K562 (cell line): ENCODE data around the gene TCF3. TPM values are rescaled to one million over a fixed set of nuclear protein-coding genes. Genes with fewer than 3 reads are reported as not detected.

Experiments
- BHLHE40 ChIP-seq: IDR thresholded peaks from 2 replicates; pipeline ENCODE4 v1.6.1; 2011; ENCODE audit warnings: low read length, improper control_type of control experiment
- CBX8 ChIP-seq: fragments of 200-600 bp; sonication (generic); IDR thresholded peaks from 2 replicates; pipeline ENCODE4 v1.6.1; 2012; ENCODE audit warnings: borderline replicate concordance, mixed run types, low read depth, mild to moderate bottlenecking, moderate library complexity, mixed read lengths, low read length, control low read depth, inconsistent platforms; ENCODE audit not compliant: poor library complexity, severe bottlenecking; ENCODE audit errors: extremely low read depth
- CREBBP ChIP-seq: IDR thresholded peaks from one replicate; pipeline ENCODE4 v1.6.1; 2012; ENCODE audit warnings: low read depth, mild to moderate bottlenecking, control low read depth, inconsistent platforms, low read length
- GATAD2A ChIP-seq: fragments of 450-650 bp; IDR thresholded peaks from 2 replicates; pipeline ENCODE4 v1.6.1; 2017
- KAT7 ChIP-seq: sonication (generic); formaldehyde crosslinking; IDR thresholded peaks from 2 replicates; pipeline ENCODE4 v1.8.0; 2022; ENCODE audit warnings: missing genetic modification reagents, mild to moderate bottlenecking, borderline replicate concordance
- ZNF143 ChIP-seq: sonication (generic); formaldehyde crosslinking; IDR thresholded peaks from 2 replicates; pipeline ENCODE4 v1.9.0; 2022; ENCODE audit warnings: mild to moderate bottlenecking, missing genetic modification reagents
- polyA plus RNA-seq, 8 experiments: library from polyadenylated mRNA; depleted of rRNA in 4 of 8; stranded (reverse) in 5 of 8; unstranded in 3 of 8; fragments of >200 nt; fragmentation: Nextera tagmentation in 2 of 8; fragmentation: Illumina TruSeq in 1 of 8; extraction: Ambion mirVana in 2 of 8; extraction: Trizol in 1 of 8; gene quantifications; 2 replicates each; pipeline versions ENCODE4 v1.2.1 to v1.2.3, GENCODE V29; 2011 to 2014; ENCODE audit warnings: inconsistent platforms in 1 of 8, missing spikeins in 1 of 8
- total RNA-seq, 7 experiments: library from RNA; depleted of rRNA in 6 of 7; stranded (reverse); fragments of >200 nt in 6 of 7; fragmentation: Illumina TruSeq in 2 of 7; extraction: Trizol in 2 of 7; gene quantifications; 2 replicates each; pipeline versions ENCODE4 v1.2.1 to v1.2.3, GENCODE V29; 2011 to 2021; ENCODE audit warnings: low replicate concordance in 1 of 7
- TF ChIP-seq, protein P1 (sequence below), 2 experiments: fragments of 450-650 bp; formaldehyde crosslinking in 1 of 2; IDR thresholded peaks; 2 replicates each; pipeline versions ENCODE4 v1.4.0 to v1.6.1; 2014 to 2020; ENCODE audit warnings: mild to moderate bottlenecking in 2 of 2, borderline replicate concordance in 1 of 2, low read depth in 1 of 2
- TF ChIP-seq, protein P2 (sequence below): sonication (generic); formaldehyde crosslinking; IDR thresholded peaks from 2 replicates; pipeline ENCODE4 v1.4.0; 2020; ENCODE audit warnings: mild to moderate bottlenecking, missing genetic modification reagents
- TF ChIP-seq, protein P3 (sequence below): sonication (generic); formaldehyde crosslinking; IDR thresholded peaks from 2 replicates; pipeline ENCODE4 v1.8.0; 2022; ENCODE audit warnings: mild to moderate bottlenecking, missing genetic modification reagents, borderline replicate concordance
- TF ChIP-seq, protein P4 (sequence below): fragments of 450-650 bp; IDR thresholded peaks from 2 replicates; pipeline ENCODE4 v1.6.1; 2016; ENCODE audit warnings: borderline replicate concordance

TCF3 gene
- total and polyA plus RNA-seq, 9 of the 15 experiments (the other 6 are each of a cell fraction or from before 2014, with no cell fraction given): 5.6 to 259 (median 84.0) TPM

DNA sequence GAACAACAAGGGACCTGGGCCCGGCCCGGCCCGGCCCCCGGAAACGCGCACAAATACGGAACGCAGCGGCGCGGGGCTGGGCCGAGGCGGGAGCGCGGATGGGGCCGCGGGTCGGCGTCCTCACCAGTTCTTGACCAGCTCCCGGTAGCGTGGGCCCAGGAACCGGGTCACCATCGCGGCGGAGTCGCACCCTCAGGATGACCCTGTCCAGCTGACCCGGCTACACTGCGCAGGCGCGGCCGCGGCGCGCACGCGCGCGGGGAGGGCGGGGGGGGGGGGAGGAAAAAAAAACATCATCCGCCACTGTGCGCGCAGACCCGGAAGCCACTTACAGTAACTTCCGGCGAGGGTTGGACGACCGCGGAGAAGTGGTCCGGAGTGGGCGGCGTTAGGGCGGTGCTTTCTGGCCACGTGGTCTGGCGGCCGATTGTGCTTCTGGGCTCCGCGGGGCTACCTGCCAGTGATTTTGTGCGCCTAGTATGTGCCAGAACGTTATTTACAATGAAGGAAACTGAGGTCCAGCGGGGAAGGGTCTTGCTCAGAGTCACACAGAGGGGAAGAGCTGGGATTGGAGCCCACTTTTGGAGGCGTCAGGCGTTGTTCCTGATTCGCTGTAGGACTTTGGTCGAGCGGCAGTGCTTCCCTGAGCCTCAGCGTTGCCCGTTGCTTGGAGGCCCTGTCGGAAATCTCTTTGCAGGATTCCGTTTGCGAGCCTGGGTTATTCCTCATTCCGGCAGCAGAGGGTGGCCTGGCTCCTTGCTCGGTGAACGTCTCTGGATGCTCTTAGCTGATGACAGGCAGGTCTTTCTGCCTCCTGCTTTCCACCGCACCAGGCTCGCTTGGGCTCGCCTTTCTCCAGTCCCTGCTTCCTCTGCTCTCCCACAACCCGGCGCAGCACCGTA lies 46.9 kb downstream of the TCF3 start, which contains the start of gene UQCR11 (continued):
- TF ChIP-seq, protein P1, sequence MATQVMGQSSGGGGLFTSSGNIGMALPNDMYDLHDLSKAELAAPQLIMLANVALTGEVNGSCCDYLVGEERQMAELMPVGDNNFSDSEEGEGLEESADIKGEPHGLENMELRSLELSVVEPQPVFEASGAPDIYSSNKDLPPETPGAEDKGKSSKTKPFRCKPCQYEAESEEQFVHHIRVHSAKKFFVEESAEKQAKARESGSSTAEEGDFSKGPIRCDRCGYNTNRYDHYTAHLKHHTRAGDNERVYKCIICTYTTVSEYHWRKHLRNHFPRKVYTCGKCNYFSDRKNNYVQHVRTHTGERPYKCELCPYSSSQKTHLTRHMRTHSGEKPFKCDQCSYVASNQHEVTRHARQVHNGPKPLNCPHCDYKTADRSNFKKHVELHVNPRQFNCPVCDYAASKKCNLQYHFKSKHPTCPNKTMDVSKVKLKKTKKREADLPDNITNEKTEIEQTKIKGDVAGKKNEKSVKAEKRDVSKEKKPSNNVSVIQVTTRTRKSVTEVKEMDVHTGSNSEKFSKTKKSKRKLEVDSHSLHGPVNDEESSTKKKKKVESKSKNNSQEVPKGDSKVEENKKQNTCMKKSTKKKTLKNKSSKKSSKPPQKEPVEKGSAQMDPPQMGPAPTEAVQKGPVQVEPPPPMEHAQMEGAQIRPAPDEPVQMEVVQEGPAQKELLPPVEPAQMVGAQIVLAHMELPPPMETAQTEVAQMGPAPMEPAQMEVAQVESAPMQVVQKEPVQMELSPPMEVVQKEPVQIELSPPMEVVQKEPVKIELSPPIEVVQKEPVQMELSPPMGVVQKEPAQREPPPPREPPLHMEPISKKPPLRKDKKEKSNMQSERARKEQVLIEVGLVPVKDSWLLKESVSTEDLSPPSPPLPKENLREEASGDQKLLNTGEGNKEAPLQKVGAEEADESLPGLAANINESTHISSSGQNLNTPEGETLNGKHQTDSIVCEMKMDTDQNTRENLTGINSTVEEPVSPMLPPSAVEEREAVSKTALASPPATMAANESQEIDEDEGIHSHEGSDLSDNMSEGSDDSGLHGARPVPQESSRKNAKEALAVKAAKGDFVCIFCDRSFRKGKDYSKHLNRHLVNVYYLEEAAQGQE (IDR thresholded peaks at IDR 0.05; ENCODE audit: borderline replicate concordance): peak; percentile 54
- TF ChIP-seq, protein P1 (CRISPR knock-in tag; IDR thresholded peaks at IDR 0.05; ENCODE audit: low read depth): 0 out of 2 replicates have a peak, but pooled peaks have one; percentile 57
- TF ChIP-seq, protein P2, sequence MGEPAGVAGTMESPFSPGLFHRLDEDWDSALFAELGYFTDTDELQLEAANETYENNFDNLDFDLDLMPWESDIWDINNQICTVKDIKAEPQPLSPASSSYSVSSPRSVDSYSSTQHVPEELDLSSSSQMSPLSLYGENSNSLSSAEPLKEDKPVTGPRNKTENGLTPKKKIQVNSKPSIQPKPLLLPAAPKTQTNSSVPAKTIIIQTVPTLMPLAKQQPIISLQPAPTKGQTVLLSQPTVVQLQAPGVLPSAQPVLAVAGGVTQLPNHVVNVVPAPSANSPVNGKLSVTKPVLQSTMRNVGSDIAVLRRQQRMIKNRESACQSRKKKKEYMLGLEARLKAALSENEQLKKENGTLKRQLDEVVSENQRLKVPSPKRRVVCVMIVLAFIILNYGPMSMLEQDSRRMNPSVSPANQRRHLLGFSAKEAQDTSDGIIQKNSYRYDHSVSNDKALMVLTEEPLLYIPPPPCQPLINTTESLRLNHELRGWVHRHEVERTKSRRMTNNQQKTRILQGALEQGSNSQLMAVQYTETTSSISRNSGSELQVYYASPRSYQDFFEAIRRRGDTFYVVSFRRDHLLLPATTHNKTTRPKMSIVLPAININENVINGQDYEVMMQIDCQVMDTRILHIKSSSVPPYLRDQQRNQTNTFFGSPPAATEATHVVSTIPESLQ (CRISPR knock-in tag): no peak
- peak; percentile 18; the same call in 1 of the 2 replicates for TF ChIP-seq BHLHE40
- TF ChIP-seq, protein P3, sequence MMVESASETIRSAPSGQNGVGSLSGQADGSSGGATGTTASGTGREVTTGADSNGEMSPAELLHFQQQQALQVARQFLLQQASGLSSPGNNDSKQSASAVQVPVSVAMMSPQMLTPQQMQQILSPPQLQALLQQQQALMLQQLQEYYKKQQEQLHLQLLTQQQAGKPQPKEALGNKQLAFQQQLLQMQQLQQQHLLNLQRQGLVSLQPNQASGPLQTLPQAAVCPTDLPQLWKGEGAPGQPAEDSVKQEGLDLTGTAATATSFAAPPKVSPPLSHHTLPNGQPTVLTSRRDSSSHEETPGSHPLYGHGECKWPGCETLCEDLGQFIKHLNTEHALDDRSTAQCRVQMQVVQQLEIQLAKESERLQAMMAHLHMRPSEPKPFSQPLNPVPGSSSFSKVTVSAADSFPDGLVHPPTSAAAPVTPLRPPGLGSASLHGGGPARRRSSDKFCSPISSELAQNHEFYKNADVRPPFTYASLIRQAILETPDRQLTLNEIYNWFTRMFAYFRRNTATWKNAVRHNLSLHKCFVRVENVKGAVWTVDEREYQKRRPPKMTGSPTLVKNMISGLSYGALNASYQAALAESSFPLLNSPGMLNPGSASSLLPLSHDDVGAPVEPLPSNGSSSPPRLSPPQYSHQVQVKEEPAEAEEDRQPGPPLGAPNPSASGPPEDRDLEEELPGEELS (CRISPR knock-in tag): no peak; the same call in 1 of the 2 replicates
- TF ChIP-seq ZNF143 (CRISPR knock-in tag): 0 out of 2 replicates have a peak, but pooled peaks have one; percentile 2
- peak; percentile 14; the same call in 1 of the 2 replicates for TF ChIP-seq GATAD2A
- no peak for TF ChIP-seq CREBBP
- TF ChIP-seq, protein P4, sequence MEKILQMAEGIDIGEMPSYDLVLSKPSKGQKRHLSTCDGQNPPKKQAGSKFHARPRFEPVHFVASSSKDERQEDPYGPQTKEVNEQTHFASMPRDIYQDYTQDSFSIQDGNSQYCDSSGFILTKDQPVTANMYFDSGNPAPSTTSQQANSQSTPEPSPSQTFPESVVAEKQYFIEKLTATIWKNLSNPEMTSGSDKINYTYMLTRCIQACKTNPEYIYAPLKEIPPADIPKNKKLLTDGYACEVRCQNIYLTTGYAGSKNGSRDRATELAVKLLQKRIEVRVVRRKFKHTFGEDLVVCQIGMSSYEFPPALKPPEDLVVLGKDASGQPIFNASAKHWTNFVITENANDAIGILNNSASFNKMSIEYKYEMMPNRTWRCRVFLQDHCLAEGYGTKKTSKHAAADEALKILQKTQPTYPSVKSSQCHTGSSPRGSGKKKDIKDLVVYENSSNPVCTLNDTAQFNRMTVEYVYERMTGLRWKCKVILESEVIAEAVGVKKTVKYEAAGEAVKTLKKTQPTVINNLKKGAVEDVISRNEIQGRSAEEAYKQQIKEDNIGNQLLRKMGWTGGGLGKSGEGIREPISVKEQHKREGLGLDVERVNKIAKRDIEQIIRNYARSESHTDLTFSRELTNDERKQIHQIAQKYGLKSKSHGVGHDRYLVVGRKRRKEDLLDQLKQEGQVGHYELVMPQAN: peak; percentile 98
- TF ChIP-seq KAT7: peak; percentile 34; the same call in 1 of the 2 replicates
- no peak for TF ChIP-seq CBX8
